Muscle of leg (tissue), 11 donors: ENCODE results near the gene AUTS2. TPM values are rescaled to one million over a fixed set of nuclear protein-coding genes. Genes with fewer than 3 reads are reported as not detected.

Source experiments
- DNase-seq: peaks from one replicate; pipeline ENCODE4 v3.0.0; 2013
- H3K27ac ChIP-seq: one replicate; pipeline ENCODE4 v1.5.1; 2013; ENCODE audit warnings: mild to moderate bottlenecking, low read length, control low read depth
- H3K27me3 ChIP-seq: one replicate; pipeline ENCODE4 v1.6.1; 2013; ENCODE audit warnings: low read length; ENCODE audit not compliant: control insufficient read depth, insufficient read depth
- H3K36me3 ChIP-seq: one replicate; pipeline ENCODE4 v1.6.1; 2013; ENCODE audit warnings: low read length; ENCODE audit not compliant: control insufficient read depth, insufficient read depth
- H3K4me1 ChIP-seq: one replicate; pipeline ENCODE4 v1.6.1; 2013; ENCODE audit warnings: low read length; ENCODE audit not compliant: control insufficient read depth, insufficient read depth
- H3K4me3 ChIP-seq: one replicate; pipeline ENCODE4 v1.5.1; 2013; ENCODE audit warnings: low read length, control low read depth
- H3K9me3 ChIP-seq: replicated peaks from 2 replicates; pipeline ENCODE4 v1.6.1; 2013; ENCODE audit warnings: low read depth, low read length; ENCODE audit not compliant: control insufficient read depth
- WGBS: methylation state at CpG from one replicate; pipeline ENCODE4 v1.1.5; 2013; ENCODE audit warnings: missing lambda C conversion rate; ENCODE audit not compliant: insufficient coverage; 5-methylcytosine and 5-hydroxymethylcytosine counted together
- polyA plus RNA-seq, 8 donors: library from polyadenylated mRNA; unstranded; fragments of 120-200 nt; gene quantifications; one replicate each; pipeline versions ENCODE4 v1.2.1 to v1.2.3, GENCODE V29; 2013; ENCODE audit warnings: inconsistent platforms in 1 of 8, low replicate concordance in 1 of 8; ENCODE audit not compliant: insufficient read length in 8 of 8, insufficient read depth in 1 of 8
- total RNA-seq: library from RNA; stranded (reverse); fragments of 120-200 nt; gene quantifications from one replicate; pipeline ENCODE4 v1.2.4, GENCODE V29; 2013

AUTS2 gene
- total and polyA plus RNA-seq, 9 donors, result 28.6 to 92.3 (median 58.8) TPM

DNA sequence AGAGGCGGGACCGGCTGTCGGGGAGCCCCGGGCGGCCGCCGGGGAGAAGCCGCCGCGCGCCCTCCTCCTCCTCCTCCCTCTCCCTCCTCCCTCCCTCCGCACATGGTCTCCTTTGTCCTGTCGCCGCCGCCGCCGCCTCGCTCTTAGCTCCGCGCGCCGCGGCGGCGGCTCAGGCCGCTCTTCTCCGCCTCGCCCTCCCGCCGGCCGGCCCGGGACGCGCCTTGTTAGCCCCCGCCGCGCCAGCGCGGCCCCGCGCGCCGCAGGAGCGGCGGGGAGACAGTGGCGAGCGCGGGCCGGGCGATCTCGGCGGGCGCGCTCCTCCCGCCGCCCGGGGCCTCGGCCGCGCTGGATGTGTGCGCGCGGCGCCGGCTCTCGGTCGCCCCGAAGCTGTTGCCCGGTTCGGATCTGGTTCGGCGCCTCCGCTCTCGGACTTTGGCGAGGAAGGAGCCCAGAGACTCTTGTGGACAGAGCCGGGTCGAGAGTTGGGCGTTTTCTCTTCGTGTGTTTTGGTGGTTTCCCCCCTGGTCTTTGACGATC lies 1096.2 kb downstream of the AUTS2 start:
- Histone ChIP-seq H3K9me3 (no peaks in the 10 kb centered on the region), H3K27me3 (peaks cover 7% of the 10 kb centered on the region), H3K4me1 (peaks cover 13% of the 10 kb centered on the region), H3K4me3 (peak overlapping the region; percentile 82), H3K36me3 (peaks cover 3% of the 10 kb centered on the region), H3K27ac (peak overlapping the region; percentile 82)
- DNase-seq, result peak; percentile 75
- WGBS, result under 1% methylated on average over 78 of the region's 80 CpGs

DNA sequence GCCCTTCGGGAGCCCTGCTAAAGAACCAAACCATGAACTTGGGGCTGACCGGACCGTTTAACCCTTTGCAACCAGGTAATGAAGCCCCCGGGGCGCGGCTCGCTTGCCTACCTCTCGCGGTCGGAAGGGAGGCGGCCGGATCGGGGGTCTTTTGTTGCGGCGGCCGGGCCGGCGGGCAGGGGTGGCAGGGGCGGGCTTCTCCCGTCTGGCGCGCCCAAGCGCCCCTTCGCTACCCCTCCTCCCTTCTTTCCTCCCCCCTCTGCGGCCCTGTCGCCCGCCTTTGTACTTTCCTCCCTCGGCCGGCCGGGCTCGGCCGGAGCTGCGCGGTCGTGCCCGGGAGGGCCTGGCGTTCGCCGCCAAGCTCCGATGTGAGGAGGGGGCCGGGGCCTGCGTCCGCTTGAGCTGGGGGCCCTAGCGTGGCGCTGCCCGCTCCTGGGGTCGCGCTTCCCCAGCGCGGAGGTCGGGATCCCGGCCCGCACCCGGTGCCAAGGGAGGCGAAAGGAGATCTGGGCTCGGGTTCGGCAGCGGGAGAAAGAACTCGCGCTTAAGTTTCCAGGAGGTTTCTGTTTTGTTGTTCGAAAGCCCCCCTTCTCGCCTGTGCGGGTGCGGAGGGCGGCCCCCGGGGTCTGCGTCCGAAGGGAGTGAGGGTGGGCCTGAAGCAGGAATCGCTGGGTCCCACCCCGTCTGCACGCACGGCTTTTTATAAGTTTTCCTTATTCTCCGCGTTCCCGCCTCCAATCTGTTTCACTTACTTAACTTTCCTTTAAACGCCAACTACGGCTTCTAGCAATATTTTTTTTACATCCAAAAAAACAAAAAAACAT lies 1096.9 kb downstream of the AUTS2 start:
- under 1% methylated on average over 57 of the region's 77 CpGs for WGBS
- peak; percentile 54 for DNase-seq
- Histone ChIP-seq H3K4me3 (peak overlapping the region; percentile 82), H3K36me3 (peaks cover 3% of the 10 kb centered on the region), H3K27me3 (peaks cover 7% of the 10 kb centered on the region), H3K9me3 (no peaks in the 10 kb centered on the region), H3K27ac (peak overlapping the region; percentile 82), H3K4me1 (peaks cover 13% of the 10 kb centered on the region)

DNA sequence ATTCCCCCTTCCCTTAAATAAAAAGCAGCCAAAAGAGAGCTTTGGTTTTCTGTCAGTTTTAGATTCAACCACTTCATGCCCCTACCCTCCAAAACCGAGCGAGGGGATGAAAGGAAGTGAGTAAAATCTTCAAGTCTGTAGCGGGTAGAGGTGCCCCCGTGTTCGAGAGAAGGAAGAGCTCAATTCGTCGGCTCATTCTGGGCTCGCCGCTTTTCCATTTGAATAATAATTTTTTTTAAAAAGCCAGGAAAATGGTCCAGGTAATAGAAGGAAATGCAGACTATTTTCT lies 1097.5 kb downstream of the AUTS2 start:
- no peak for DNase-seq
- Histone ChIP-seq H3K4me3 (peak overlapping the region; percentile 82), H3K4me1 (peaks cover 13% of the 10 kb centered on the region), H3K27me3 (peaks cover 7% of the 10 kb centered on the region), H3K36me3 (peaks cover 4% of the 10 kb centered on the region), H3K9me3 (no peaks in the 10 kb centered on the region), H3K27ac (peak overlapping the region; percentile 58)
- WGBS, result no CpG with 5 or more reads among the region's 9 CpGs

DNA sequence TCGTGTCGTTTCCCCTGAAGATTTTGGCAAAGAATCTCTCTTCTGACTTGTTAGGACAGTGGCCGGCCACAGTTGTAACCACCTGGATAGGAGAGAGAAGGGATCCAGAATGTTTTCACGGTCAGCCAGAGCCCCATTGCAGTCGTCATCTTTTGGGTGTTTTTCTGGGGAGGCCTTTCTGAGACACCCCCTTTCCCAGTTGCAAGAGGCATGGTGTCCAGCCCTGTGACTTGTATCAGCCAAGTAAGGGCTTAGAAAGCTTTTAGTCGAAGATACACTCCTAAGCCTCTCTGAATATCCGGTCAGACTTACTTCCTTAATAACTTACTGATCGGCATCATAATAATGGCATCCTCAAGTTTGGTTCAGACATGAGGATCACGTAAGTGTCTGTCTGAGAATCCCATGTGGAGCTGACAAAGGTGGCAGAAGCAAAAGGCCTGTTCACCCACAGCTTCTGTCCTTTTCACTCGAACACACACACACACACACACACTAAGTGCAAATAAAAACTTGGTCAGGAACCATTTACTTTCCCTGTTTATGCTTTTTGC lies 1098.0 kb downstream of the AUTS2 start:
- H3K27me3 ChIP-seq, result peaks cover 7% of the 10 kb centered on the region
- H3K9me3 ChIP-seq, result no peaks in the 10 kb centered on the region
- H3K27ac ChIP-seq, result peak overlapping the region; percentile 17
- 44% methylated on average over 5 of the region's 10 CpGs for WGBS
- H3K36me3 ChIP-seq, result peaks cover 7% of the 10 kb centered on the region
- DNase-seq, result peak; percentile 43
- H3K4me3 ChIP-seq, result peak overlapping the region; percentile 82
- H3K4me1 ChIP-seq, result peaks cover 13% of the 10 kb centered on the region

DNA sequence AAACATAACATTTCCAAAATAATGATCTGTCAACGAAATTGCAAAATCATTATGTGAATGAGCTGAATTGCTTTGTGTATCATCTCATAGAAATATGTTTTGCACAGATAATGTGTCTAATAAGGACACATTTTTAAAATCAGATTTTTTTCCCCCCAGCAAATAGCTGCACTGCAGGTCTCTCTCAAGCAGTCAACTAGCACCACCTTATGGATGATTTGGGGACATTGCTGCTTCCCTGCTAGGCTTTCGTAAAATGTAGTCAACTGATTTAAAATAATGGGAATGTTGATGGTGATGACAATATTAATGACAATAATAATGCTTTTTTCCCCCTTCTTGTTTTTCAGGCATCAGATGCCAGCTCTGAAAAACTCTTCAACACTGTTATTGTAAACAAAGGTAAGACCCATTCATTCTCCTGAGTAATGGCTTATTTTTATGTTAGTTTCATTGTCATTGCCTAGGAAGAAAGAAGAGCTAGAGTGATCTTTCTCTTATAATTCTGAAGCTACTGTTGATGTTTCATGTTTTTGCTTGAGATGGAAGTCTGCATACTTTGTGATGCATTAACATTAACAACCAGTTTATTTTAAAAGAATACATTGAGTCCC lies 1100.1 kb downstream of the AUTS2 start:
- Histone ChIP-seq H3K36me3 (peaks cover 11% of the 10 kb centered on the region), H3K4me1 (peaks cover 8% of the 10 kb centered on the region), H3K4me3 (no peak overlapping the region), H3K27ac (no peak overlapping the region), H3K9me3 (no peaks in the 10 kb centered on the region), H3K27me3 (peaks cover 6% of the 10 kb centered on the region)
- WGBS, result no CpG with 5 or more reads among the region's 2 CpGs
- DNase-seq, result peak; percentile 85

DNA sequence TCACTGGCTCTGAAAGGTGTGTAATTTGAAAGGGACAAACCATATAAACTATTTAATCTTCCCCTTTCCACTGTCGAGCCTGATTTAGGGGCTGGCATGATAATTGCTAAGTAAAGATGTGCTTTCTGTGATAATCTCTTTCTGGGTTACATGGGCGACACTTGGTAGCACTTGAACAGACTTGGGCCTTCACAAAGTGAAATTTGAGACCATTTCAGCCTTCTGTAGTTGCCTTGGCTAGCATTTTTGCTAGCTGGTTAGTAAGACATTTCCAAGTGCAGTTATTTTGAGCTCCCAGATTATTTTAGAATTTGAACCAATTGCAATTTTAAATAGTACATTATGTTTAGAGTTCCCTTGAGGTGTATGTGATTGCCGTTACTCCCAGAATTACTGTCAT lies 1101.0 kb downstream of the AUTS2 start:
- Histone ChIP-seq H3K9me3 (no peaks in the 10 kb centered on the region), H3K36me3 (peaks cover 11% of the 10 kb centered on the region), H3K27ac (no peak overlapping the region), H3K4me1 (peaks cover 5% of the 10 kb centered on the region), H3K27me3 (peaks cover 5% of the 10 kb centered on the region), H3K4me3 (no peak overlapping the region)
- WGBS, result 83% methylated on average over 1 of the region's 3 CpGs
- no peak for DNase-seq

DNA sequence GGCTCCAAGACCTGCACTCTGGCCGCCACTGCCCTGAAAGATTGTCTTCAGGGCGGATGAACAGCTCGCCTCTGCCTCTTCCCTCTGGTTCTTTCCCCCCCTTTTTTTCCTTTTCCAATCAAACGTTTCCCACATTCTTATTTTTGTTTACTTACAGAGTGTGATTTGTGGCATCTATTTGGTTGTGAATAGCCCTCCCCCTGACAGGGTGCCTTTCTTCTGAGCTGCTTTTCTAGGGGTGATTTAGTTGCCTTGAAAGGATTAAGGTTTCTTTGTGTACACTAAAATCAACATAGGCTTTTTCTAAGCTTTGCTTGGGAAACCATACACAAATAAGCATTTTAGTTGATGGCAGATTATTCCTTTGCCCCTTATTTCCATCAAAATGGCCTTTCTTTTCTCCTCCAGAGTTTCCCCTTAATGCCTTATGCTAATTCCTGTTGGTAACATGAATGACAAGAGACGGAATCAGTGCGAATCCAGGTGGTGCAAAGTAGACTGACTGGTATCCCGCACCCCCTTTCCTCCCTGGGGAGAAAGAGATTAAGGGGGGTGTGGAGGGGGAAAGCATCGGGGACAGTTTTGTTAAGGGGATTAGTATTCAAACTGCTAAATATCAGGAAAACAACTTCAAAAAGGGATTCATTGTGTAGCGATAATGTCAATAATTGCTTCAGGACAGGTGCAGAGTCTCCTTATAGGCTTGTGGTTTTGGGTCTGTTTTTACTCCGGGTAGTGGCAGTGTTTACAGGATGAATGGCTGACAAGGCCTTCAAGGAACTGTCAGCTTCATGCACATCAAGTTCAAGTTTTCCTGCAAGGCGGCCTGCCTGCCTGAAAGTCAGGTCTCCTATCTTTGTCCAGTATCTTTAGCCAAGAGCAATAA lies 1102.0 kb downstream of the AUTS2 start:
- H3K9me3 ChIP-seq, result no peaks in the 10 kb centered on the region
- peaks cover 5% of the 10 kb centered on the region for H3K4me1 ChIP-seq
- H3K36me3 ChIP-seq, result peaks cover 11% of the 10 kb centered on the region
- H3K4me3 ChIP-seq, result no peak overlapping the region
- H3K27ac ChIP-seq, result no peak overlapping the region
- H3K27me3 ChIP-seq, result peaks cover 5% of the 10 kb centered on the region
- WGBS, result 67% methylated on average over 2 of the region's 11 CpGs
- DNase-seq, result no peak

DNA sequence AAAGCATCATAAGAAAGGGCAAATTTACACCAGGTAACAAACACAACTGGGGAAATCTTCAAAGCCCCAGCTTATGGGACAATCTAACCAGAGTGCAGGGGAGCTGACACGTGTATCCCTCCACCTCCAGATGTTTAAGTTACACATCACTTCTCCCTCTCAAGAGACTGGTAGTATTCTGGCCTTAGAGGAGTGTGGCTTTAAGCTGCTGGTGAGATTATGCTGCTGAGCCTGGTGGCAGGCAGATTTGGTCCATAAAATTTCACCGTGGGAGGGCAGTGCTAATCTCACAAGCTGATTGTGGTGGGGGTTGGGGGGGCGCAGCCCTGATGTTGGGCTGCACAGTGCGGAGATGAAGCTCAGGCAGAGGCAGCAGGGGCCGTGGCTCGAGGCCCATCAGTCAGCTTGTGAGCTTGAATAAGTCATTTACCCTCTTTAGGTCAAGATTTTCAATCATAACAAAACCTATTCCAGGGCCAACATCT lies 1102.7 kb downstream of the AUTS2 start:
- H3K4me3 ChIP-seq, result no peak overlapping the region
- no peak overlapping the region for H3K27ac ChIP-seq
- 20% methylated on average over 1 of the region's 6 CpGs for WGBS
- peaks cover 2% of the 10 kb centered on the region for H3K27me3 ChIP-seq
- H3K36me3 ChIP-seq, result peaks cover 14% of the 10 kb centered on the region
- DNase-seq, result no peak
- no peaks in the 10 kb centered on the region for H3K9me3 ChIP-seq
- peaks cover 2% of the 10 kb centered on the region for H3K4me1 ChIP-seq

DNA sequence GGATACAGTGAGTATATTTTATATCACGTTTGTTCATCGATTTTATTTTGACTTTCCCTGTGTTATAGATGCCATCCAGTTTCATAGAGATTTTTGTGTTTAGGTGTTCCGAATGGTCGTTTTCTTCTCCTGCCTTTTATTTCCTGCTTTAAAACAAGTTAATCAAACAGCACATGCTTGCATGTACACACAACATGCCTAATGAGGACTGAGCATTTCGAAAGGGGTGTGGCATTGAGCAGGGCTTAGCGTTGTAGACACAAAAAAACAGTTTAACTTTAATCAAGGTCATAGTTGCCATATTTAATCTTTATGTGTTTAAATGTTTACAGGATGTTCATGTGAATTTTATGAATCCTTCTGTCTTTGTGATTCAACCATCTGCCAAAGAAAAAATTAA lies 1103.2 kb downstream of the AUTS2 start:
- Histone ChIP-seq H3K4me1 (peaks cover 2% of the 10 kb centered on the region), H3K9me3 (no peaks in the 10 kb centered on the region), H3K4me3 (no peak overlapping the region), H3K27me3 (no peaks in the 10 kb centered on the region), H3K36me3 (peaks cover 14% of the 10 kb centered on the region), H3K27ac (no peak overlapping the region)
- no peak for DNase-seq
- no CpG with 5 or more reads among the region's 6 CpGs for WGBS
